NCI-H1105 treated with DMSO at 0.1 percent for 48 hours (cell line): ENCODE data around the gene CDK14.
"Not testable (repeated sequence)": the region's sequence is repeated elsewhere in the genome, so short reads cannot be mapped to it uniquely, and the experiment has no call there.

Experiments
- DNase-seq: peaks from one replicate; lab custom pipeline; 2025; lab: John Stamatoyannopoulos, UW

Gene CDK14

DNA sequence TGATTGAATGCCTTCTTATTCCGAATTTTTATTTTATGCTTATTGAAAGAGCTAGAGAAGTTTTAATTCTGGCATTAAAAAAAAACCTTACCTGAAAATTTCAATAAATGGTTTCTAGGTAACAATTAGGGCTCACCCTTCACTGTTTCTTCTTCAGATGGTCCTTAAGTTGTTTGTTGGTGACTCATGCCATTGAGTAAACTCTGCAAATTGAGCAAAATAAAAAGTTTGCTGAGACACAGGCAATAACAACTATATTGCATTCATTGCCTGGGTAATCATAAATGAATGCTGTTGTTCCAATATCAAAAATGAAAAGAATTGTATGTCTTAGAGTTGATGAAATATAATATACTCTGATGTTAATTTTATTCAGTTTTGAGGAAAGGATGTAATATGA is 300.3 kb downstream of the CDK14 start:
- no peak for DNase-seq

DNA sequence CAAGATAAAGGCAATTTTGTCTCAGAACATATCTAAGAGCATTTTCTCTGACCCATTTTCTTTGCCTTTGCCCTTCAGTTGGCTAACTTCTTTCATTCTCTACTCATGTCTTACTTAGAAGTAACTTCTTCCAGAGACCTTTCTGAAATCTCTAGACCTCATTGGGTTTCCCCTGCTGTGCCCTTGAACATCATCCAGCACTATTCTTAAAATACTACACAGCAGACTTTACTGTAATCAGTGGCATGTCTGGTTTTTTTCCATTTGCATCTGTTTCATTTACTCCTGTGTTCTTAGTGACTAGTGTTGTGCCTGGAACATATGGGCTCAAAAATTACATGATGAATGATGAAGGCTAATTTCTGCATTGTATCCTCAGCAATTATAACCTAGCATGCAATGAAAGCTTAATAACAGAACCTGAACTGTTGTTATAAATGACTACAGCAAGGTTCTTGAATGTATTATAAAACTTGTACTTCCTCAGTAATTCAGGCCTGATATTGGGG is 301.9 kb downstream of the CDK14 start:
- DNase-seq: no peak

DNA sequence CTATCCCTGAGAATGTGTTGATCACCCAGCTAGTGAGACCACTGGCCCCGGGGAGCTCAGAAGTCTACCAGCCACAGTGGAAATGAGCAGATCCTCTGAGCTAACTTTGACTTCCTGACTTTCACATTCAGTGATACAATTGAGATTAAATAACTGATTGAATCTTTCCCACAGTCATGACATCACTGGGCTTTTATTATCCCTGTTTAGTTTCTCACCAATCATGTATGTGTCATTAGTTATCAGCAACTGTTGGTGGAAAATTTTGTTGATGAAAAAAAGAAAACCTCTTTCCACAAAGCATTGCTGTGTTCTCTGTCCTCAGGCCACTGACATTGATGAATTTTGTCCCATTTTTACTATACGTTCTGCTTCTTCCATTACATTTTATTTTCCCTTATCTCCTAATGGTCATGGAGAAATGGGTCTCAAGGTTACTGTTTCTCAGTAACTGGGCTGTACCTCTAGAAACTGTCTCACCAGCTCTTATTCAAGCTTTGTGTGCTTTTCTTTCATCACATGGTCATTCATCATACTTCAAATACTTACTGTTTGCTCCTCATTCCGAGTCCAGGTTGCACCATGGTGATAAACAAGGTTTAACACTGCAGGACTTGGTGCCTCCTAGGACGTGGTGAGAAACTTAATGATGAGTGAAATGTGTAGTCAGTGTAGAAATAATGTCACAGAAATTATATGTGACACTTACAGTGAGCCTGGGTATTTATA is 304.7 kb downstream of the CDK14 start:
- no peak for DNase-seq

DNA sequence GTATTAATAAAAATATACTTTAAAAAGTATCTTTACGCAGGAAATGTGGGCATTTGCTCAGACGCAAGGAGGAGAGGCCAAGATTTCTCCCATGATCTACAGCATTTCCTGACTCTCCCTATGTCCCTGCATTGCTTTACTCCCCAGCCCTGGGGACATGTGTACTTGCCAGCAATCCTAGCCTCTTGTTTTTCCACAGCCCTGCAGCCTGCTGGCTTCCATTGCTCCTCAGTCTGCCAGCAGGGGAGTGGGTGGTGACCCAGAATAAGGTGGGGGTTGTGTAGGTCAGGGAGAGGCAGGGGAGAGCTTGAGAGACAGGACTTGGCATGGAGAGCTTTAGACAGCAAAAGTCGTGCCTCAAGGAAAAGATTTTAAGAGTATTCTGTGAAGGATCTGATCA is 307.7 kb downstream of the CDK14 start:
- DNase-seq: no peak

DNA sequence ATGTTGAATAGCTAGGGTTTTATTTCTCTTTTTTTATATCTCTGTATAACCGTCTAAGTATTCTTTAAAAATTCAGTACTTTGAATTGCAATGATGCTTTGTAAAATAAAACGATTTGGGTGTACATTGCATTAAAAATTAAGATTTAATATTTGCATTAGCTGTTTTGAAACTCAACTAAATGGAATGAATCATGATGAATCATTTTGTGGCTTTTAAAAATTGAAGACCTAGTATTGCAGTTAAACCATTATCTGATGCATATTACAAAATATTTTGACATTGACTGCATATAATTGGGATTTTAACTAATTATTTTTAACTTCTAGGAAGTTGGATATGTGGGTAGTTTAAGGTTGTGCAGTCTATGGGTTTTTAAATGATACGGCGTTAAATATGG is 314.0 kb downstream of the CDK14 start:
- no peak for DNase-seq

DNA sequence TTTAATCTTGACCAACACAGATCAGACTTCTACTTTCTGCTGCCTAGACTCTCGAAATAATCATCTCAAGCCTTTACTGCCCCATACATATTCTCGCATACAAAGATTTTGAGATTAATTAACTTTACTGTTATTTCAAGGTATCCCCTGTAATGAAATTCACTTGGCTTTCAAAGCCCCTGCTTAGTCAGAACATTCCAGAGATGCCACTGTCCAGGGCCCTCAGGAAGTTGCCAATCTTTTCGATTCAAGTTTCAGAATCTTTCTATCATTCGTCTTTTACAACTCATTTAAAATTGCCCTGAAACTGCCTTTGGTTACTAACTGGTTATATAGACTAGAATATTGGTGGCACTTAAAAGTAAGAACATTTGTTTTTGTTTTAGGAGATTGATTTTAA is 320.2 kb downstream of the CDK14 start:
- no peak for DNase-seq

DNA sequence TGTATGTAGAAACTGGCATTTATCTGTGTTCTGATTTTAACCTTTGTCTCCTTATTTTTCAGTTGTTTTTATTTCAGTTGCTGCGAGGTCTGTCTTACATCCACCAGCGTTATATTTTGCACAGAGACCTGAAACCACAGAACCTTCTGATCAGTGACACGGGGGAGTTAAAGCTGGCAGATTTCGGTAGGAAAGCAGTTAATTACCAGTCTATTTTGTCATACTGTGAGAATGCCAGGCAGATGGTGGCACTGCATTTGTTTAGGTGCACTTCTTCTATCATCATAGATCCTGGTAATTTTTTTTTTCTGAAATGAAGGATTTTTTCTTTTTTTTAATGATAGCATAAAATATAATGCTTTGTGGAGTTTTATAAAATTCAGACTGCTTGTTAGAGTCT is 321.4 kb downstream of the CDK14 start:
- DNase-seq: no peak

DNA sequence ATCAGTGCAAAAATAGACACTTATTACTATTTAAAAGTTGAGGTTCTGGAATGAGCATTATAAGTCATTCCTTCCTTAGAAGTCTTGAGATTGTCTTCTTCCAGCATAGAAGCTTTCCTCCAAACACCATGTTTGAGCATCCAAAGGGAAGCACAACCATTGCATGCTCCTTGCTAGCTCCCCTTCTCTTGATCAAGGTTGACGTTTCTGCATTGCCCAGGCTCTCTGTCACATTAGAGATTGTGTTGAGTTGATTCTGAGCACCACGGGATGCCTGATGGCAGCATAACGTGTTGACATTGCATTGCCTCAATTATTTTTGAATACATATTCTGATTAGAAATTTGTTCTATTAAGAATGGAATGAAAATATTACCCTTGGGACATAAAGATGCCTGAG is 322.2 kb downstream of the CDK14 start:
- no peak for DNase-seq

DNA sequence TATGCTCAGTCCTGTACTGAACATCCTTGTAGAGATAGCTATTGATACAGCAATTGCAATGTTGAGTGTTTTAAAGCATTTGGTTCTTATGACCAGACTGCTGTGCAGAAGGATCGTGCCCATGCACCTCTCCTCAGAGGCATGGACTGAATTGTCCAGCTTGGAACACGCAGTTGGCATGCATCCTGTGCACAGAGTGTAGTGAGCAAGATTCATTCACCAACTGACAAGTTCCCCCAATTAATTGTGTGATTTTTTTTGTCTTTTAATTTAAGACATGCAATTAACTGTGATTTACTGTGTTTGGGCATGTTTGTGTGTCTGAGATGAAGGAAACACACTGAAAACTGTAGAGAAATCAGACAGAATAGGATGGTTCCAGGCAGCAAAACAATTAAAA is 323.7 kb downstream of the CDK14 start:
- DNase-seq: no peak

DNA sequence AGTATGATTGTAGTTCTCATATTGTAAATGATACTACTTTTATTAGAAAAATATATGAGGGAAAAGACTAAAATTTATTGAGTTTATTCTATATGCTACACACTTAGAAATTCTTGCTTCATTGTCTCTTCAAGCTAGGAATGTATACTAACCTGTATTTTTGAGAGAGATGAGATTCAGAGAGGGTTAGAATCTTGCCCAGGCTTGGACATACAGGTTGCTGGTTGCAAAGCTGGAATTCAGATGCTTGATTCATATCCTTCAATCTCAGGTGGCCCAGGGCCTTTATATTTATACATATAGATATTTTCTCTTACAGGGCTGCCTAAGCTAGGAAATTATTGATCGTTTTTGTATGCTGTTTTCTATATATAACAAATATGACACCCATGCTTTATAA is 324.2 kb downstream of the CDK14 start:
- no peak for DNase-seq

DNA sequence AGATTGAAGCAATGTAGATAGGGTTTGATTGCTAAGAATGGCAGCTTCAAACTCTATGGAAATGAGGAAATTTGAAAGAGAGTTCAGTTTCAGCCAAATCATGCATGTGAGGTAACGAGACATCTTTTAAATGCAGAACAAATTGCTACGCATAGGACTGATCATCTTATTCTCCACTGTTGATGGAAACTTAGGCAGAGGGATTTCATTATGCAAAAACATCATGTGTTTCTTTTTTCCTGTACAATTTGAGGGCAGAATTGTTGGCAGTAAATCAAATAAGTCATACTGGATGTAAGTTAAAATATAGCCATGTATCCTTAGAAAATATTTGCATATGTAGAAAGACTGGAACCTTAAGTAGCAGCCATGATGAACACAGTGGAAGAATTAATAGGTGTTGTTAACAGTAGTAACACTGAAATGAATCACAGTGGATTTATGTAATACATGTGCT is 327.4 kb downstream of the CDK14 start:
- DNase-seq: no peak

DNA sequence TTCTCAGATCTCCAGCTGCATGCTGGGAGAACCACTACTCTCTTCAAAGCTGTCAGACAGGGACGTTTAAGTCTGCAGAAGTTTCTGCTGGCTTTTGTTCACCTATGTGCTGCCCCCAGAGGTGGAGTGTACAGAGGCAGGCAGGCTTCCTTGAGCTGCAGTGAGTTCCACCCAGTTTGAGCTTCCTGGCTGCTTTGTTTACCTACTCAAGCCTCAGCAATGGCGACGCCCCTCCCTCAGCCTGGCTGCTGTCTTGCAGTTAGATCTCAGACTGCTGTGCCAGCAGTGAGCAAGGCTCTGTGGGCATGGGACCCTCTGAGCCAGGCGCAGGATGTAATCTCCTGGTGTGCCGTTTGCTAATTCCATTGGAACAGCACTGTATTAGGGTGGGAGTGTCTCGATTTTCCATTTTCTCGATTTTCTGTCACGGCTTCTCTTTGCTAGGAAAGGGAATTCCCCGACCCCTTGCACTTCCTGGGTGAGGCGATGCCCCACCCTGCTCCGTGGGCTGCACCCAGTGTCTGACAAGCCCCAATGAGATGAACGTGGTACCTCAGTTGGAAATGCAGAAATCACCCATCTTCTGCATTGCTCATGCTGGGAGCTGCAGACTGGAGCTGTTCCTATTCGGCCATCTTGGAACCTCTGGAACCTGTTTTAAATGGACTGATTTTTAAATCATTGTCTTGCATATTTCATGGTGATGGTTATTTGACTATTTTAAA is 332.7 kb downstream of the CDK14 start:
- DNase-seq: not testable (repeated sequence)

DNA sequence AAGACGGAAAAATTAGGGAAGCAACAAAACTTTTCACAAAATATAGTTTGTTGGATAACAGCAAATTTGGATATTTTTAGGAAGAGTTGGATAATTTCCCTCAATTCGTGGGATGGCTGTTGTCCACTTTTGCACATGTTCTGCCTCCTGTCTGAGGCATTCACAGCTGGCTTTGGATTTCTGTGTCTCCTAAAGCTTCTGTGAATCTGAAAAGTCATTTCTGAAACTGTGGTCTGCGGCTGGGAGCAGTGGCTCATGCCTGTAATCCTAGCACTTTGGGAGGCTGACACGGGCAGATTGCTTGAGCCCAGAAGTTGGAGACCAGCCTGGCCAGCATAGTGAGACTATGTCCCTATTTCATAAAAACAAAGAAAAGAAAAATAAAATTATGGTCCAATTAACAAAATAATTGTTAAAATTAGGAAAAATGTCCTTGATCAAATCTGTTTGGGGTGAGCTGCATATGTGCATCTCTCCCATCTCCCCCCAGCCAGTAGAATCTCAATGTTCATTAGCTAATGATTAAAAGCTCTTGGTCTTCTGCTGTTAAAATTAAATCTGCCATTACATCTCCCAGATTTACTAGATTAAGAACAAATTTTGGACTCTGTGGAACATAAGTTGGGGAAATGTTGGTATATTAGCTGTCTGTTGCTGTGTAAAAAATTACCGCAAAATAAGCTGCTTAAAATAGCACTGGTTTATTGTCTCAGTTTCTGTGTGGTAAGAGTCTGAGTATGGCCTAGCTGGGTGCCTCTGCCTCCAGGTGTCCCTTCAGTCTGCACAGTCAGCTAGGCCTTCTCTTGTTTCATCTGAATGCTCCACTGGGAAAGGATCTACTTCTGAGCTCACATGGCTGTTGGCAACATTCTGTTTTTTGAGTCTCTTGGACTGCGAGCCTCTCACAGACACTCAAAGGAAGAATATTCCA is 336.1 kb downstream of the CDK14 start:
- no peak for DNase-seq

DNA sequence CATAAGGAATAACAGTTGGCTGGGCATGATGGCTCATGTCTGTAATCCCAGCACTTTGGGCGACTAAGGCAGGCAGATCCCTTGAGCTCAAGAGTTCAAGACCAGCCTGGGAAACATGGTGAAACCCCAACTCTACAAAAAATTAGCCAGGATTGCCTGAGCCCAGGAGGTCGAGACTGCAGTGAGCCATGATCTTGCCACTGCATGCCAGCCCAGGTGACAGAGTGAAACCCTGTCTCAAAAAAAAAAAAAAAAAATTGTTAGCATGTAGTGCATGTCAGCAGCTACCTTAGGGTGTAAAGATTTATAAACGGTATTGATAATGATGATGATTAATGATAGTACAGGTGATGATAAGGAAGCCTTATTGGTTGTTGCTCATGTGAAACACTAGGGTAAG is 336.9 kb downstream of the CDK14 start:
- no peak for DNase-seq

DNA sequence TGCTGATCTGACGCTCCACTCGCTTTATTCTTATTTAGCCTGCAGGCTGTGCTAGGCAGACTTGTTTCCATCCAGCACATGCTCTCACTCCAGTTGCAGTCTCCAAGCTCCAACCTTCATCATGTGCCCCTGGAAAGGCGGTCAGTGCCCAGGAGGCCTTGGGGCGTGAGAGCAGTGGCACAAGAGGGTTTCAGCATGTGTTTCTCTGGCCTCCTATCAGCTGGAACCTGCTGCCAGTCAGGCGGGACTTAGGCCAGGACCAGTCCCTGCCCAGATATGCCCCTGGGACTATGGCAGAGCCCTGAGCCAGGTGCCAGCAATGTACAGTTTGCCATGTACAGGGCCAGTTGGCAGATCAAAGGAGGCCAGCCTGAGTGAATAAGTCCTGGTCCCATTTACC is 337.9 kb downstream of the CDK14 start:
- no peak for DNase-seq

DNA sequence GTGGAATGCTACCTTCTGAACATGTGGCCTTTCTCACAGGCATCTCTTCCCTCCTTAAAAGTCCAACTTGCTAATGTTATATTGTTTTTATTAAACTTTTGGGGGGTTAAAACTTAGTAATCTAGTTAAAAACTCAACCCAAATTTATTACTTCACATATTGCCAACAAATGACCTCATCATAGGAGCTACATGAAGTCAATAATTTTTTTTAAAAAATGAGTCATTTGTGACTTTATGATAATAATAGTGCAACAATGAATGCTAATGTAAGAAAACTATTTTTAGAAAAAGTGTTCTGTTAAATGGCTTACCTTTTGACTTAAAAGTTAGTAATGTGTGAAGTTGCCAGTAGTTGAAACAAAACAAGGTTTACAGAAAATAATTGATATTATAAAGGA is 342.2 kb downstream of the CDK14 start:
- DNase-seq: no peak

DNA sequence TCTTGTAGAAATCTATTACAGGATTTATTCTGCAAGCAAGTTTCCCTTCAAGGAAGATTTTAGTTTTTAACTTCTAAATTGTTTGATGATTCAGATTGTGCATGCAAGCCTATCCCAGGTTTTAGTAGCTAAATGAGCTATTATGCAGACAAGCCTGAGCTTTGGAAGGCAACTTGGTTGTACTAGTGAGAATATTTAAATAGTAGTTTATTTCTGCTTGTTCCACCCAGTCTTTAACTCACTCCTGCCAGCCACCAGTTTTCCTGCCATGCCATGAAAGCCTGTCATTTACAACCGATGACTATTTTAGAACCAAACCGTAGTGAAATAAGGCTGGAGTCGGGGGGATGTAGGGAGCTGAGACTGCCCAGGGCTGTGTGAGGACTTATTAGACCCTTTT is 343.5 kb downstream of the CDK14 start:
- no peak for DNase-seq

DNA sequence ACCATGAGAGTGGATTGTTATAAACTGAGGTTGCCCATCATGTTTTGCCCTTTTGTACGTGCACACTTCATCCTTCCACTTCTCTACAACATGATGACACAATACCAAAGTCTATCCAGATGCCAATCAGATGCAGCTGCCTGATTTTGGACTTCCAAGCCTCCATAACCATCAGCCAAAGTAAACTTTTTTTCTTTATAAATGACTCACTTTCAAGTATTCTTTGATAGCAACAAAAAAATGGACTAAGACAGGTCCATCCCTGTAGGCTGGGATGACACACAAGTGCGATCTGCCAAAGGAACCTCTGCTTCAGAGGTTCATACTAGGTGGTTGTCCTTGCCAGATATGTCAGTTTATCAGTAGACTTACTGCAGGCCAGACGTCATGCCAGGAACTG is 347.9 kb downstream of the CDK14 start:
- DNase-seq: no peak

DNA sequence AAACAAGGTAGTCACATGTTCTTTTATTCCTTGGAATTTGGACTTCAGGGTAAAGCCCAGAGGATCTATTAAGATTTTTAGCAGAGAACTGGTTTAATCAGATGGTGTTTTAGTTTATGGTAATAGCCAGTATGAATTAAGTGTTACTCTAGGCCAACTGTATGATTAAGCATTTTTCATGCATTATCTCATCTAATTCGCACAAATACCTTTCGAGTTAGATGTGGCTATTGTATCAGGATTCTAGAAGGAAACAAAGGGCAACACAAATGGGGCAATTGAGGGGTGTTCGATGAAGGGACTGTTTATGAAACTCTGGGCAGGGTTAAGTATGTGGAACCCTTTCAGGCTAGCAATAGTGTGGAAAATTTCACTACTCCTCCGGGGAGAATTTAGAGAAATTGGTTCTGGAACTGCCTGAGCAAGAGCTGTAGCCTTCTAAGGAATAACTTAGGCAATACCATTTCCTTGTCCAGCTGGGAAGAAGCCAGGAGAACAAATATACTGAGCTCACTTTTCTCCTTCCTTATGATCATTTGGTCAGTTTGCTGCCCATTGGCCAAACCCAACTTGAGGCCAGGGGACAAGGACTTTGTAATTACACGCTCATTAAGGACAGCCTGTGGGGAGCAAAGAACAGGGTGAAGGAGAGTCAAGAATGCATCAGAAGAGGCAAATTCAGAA is 349.1 kb downstream of the CDK14 start:
- DNase-seq: no peak

DNA sequence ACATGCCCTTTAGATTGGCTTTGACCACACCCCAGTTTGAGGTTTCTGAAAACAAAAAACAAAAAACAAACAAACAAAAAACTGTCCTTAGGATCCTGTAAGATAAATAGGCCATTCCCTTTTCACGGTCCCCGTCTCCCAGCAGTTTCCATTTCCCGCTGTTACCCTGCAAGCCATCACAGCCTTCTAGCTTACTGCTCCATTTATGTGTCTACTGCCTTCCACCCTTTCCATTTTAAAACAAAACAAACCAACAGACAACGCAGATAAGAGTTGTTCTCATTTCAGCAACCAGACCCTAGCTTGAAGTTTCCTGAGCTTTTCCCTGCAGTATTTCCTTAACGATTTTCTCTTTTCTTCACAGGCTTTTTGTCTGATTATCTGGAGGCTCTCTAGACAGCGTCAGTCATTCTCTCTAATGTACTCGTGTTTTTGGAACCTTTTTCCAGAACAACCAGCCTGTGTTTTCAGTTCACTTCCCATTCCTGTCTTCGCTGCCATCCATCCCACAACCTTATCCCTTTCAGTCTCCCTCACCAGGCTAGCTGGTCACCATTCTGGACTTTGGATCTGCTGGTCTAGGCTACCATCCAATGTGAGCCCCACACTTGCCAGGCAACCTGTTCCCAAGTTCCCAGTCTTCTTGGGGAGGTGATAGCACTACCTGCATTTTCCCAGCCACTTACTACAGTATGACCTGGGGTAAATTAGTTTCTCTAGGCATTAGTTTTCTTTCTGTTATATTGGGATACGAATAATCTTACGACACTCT is 350.8 kb downstream of the CDK14 start:
- no peak for DNase-seq

DNA sequence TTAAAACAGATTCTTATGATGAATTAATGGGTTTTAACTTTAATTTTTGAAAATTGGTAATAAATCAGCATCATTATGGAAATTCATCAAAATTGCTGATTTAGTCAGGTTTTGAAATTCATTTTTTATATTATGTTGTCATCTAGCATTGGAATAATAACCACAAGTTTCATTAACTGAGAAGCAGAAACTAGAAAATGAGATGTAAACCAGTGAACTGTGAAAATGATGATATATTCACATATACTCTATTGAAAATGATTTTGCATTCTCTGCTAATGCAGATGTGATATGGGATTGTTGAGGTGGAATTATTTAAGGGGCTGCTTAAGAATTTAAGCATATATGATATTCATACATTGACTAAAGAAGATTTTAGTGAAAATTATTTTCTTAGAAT is 352.0 kb downstream of the CDK14 start:
- no peak for DNase-seq
